Activated CD4-positive, alpha-beta memory T cell treated with anti-CD3 and anti-CD28 coated beads for 36 hours (primary cell): Measurements from ENCODE around the gene CBFB. TPM values are rescaled to one million over a fixed set of nuclear protein-coding genes. Genes with fewer than 3 reads are reported as not detected.
A peak's percentile ranks its signal among the peaks of the same experiment; 100 is the strongest.
"Not testable (repeated sequence)": the region's sequence is repeated elsewhere in the genome, so short reads cannot be mapped to it uniquely, and the experiment has no call there.

Experiments
- CTCF ChIA-PET: fragments of 350-600 bp; sonication (Branson Sonifier 250); formaldehyde crosslinking; loops from one replicate; lab custom pipeline; 2021; ENCODE audit warnings: antibody characterized with exemption, inconsistent platforms; lab: Charles Lee
- POLR2A ChIA-PET: fragments of 350-600 bp; sonication (Branson Sonifier 250); formaldehyde crosslinking; loops from one replicate; lab custom pipeline; 2021; ENCODE audit warnings: antibody characterized with exemption; lab: Charles Lee
- DNase-seq: peaks from one replicate; pipeline ENCODE4 v3.0.0-alpha.2; 2020
- H3K27ac Mint-ChIP-seq: one replicate; pipeline ENCODE4 v1.8.0; 2021; ENCODE audit warnings: mixed read lengths
- H3K27me3 Mint-ChIP-seq: one replicate; pipeline ENCODE4 v1.8.0; 2021; ENCODE audit warnings: mixed read lengths
- H3K36me3 Mint-ChIP-seq: one replicate; pipeline ENCODE4 v1.8.0; 2021; ENCODE audit warnings: mixed read lengths
- H3K4me1 Mint-ChIP-seq: one replicate; pipeline ENCODE4 v1.8.0; 2021; ENCODE audit warnings: low read depth, mixed read lengths
- H3K4me3 Mint-ChIP-seq: one replicate; pipeline ENCODE4 v1.8.0; 2021; ENCODE audit warnings: mild to moderate bottlenecking, mixed read lengths
- H3K9me3 Mint-ChIP-seq: one replicate; pipeline ENCODE4 v1.8.0; 2021; ENCODE audit warnings: mixed read lengths
- intact Hi-C: fragments of 100-400 bp; cut with micrococcal nuclease; formaldehyde crosslinking; loops from one replicate; pipeline ENCODE4 v1.15.1; 2023
- total RNA-seq, 2 experiments: library from RNA; stranded (reverse); gene quantifications; one replicate each; pipeline ENCODE4 v1.2.3, GENCODE V29; 2021

The CBFB gene
- total RNA-seq, 2 experiments from 2014 or later: 155 to 163 TPM

- H3K27ac Mint-ChIP-seq: peak overlapping the region; percentile 1
- ChIA-PET CTCF (interaction anchor here (0.6 to 2.8 kb wide), 4 partner anchors 11 to 134 kb away, joined by 3 to 10 read pairs (median 4); no protein-coding TSS in a partner anchor), POLR2A (interaction anchor here (1.1 kb wide), 2 partner anchors 13 to 24 kb away, joined by 3 to 4 read pairs; no protein-coding TSS in a partner anchor)
- DNase-seq, H3K27me3 Mint-ChIP-seq, H3K4me3 Mint-ChIP-seq, H3K9me3 Mint-ChIP-seq, intact Hi-C loops: not testable (repeated sequence)
- peaks cover 41% of the 10 kb centered on the region for H3K4me1 Mint-ChIP-seq
- peaks cover 21% of the 10 kb centered on the region for H3K36me3 Mint-ChIP-seq
These were observed 12.6 kb downstream of the CBFB start for GRCh38 chr16:67041520-67041919.

GRCh38 chr16:67043420-67043819 lies 14.5 kb downstream of the CBFB start:
- Mint-ChIP-seq H3K27ac (no peak overlapping the region), H3K36me3 (peaks cover 16% of the 10 kb centered on the region)

GRCh38 chr16:67050796-67051195 lies 21.8 kb downstream of the CBFB start:
- Mint-ChIP-seq H3K36me3 (peaks cover 8% of the 10 kb centered on the region), H3K4me3 (no peak overlapping the region), H3K9me3 (no peaks in the 10 kb centered on the region), H3K27me3 (no peaks in the 10 kb centered on the region), H3K4me1 (peaks cover 37% of the 10 kb centered on the region), H3K27ac (no peak overlapping the region)
- intact Hi-C loops: no loop called here
- DNase-seq: no peak
- ChIA-PET POLR2A (no interaction called here), CTCF (no interaction called here)

More at GRCh38 chr16:67043420-67043819, 14.5 kb downstream of the CBFB start:
- intact Hi-C loops: no loop called here
- no peaks in the 10 kb centered on the region for H3K27me3 Mint-ChIP-seq
- CTCF ChIA-PET: interaction anchor here (0.9 to 2.6 kb wide), 9 partner anchors 11 to 112 kb away, joined by 3 to 16 read pairs (median 5); partner anchors contain the start of genes CBFB and CES3
- H3K9me3 Mint-ChIP-seq: no peaks in the 10 kb centered on the region
- no peak overlapping the region for H3K4me3 Mint-ChIP-seq
- no peak for DNase-seq
- peaks cover 39% of the 10 kb centered on the region for H3K4me1 Mint-ChIP-seq
- POLR2A ChIA-PET: interaction anchor here (1.1 to 1.4 kb wide), 2 partner anchors 11 to 13 kb away, joined by 4 to 6 read pairs; no protein-coding TSS in a partner anchor

- Mint-ChIP-seq H3K27me3 (no peaks in the 10 kb centered on the region), H3K9me3 (no peaks in the 10 kb centered on the region), H3K27ac (peak overlapping the region; percentile 86), H3K4me3 (no peak overlapping the region), H3K36me3 (peaks cover 10% of the 10 kb centered on the region), H3K4me1 (peaks cover 44% of the 10 kb centered on the region)
- CTCF ChIA-PET: interaction anchor here (1.1 kb wide), 1 partner anchor 98 kb away, joined by 3 read pairs; no protein-coding TSS in a partner anchor
- intact Hi-C loops: loop anchor here (2.0 kb wide), 1 partner anchor 14 kb away; no protein-coding TSS in a partner anchor
- peak; percentile 27 for DNase-seq
- POLR2A ChIA-PET: interaction anchor here (1.1 to 1.8 kb wide), 2 partner anchors 23 to 69 kb away, joined by 3 to 11 read pairs; partner anchors contain the start of gene CBFB
These were observed 23.4 kb downstream of the CBFB start for GRCh38 chr16:67052399-67052798.

GRCh38 chr16:67053767-67054334 lies 24.9 kb downstream of the CBFB start:
- DNase-seq: peak; percentile 27
- Mint-ChIP-seq H3K27ac (peak overlapping the region; percentile 86), H3K27me3 (no peaks in the 10 kb centered on the region), H3K36me3 (peaks cover 10% of the 10 kb centered on the region), H3K4me3 (peak overlapping the region; percentile 60), H3K9me3 (no peaks in the 10 kb centered on the region), H3K4me1 (peaks cover 48% of the 10 kb centered on the region)
- POLR2A ChIA-PET: interaction anchor here (0.7 to 1.8 kb wide), 5 partner anchors 24 to 194 kb away, joined by 3 to 11 read pairs (median 4); partner anchors contain the start of genes CBFB, FBXL8, FHOD1 and TRADD
- CTCF ChIA-PET: interaction anchor here (0.6 to 1.8 kb wide), 8 partner anchors 9 to 303 kb away, joined by 3 to 10 read pairs (median 4); partner anchors contain the start of gene DYNC1LI2
- intact Hi-C loops: loop anchor here (2.0 kb wide), 3 partner anchors 15 to 257 kb away; no protein-coding TSS in a partner anchor

GRCh38 chr16:67054901-67055300 lies 26.0 kb downstream of the CBFB start:
- H3K27ac Mint-ChIP-seq: peak overlapping the region; percentile 86
- no peaks in the 10 kb centered on the region for H3K27me3 Mint-ChIP-seq
- no peaks in the 10 kb centered on the region for H3K9me3 Mint-ChIP-seq
- ChIA-PET CTCF (interaction anchor here (0.7 to 1.8 kb wide), 5 partner anchors 24 to 224 kb away, joined by 3 to 5 read pairs (median 3); partner anchors contain the start of gene NAE1), POLR2A (interaction anchor here (1.0 to 2.3 kb wide), 5 partner anchors 25 to 70 kb away, joined by 3 to 10 read pairs (median 4); no protein-coding TSS in a partner anchor)
- DNase-seq: no peak
- intact Hi-C loops: loop anchor here (1.0 to 2.0 kb wide), 4 partner anchors 26 to 256 kb away; partner anchors contain the start of gene CBFB
- H3K36me3 Mint-ChIP-seq: peaks cover 11% of the 10 kb centered on the region
- H3K4me3 Mint-ChIP-seq: no peak overlapping the region
- peaks cover 48% of the 10 kb centered on the region for H3K4me1 Mint-ChIP-seq

- intact Hi-C loops: loop anchor here (1.0 to 2.0 kb wide), 4 partner anchors 27 to 255 kb away; partner anchors contain the start of gene CBFB
- Mint-ChIP-seq H3K27me3 (no peaks in the 10 kb centered on the region), H3K4me3 (peak overlapping the region; percentile 54), H3K27ac (peak overlapping the region; percentile 77), H3K9me3 (no peaks in the 10 kb centered on the region), H3K36me3 (peaks cover 18% of the 10 kb centered on the region), H3K4me1 (peaks cover 48% of the 10 kb centered on the region)
- ChIA-PET CTCF (interaction anchor here (1.0 to 1.5 kb wide), 3 partner anchors 26 to 80 kb away, joined by 3 to 5 read pairs (median 3); no protein-coding TSS in a partner anchor), POLR2A (interaction anchor here (0.9 to 2.3 kb wide), 6 partner anchors 11 to 71 kb away, joined by 3 to 10 read pairs (median 4); no protein-coding TSS in a partner anchor)
- peak; percentile 36 for DNase-seq
These were observed 27.0 kb downstream of the CBFB start for GRCh38 chr16:67055712-67056487.

- H3K4me3 Mint-ChIP-seq: no peak overlapping the region
- no peak for DNase-seq
- H3K27ac Mint-ChIP-seq: no peak overlapping the region
- intact Hi-C loops: no loop called here
- H3K4me1 Mint-ChIP-seq: peaks cover 14% of the 10 kb centered on the region
- peaks cover 19% of the 10 kb centered on the region for H3K36me3 Mint-ChIP-seq
- no peaks in the 10 kb centered on the region for H3K9me3 Mint-ChIP-seq
- H3K27me3 Mint-ChIP-seq: no peaks in the 10 kb centered on the region
- ChIA-PET CTCF (no interaction called here), POLR2A (no interaction called here)
These were observed 34.1 kb downstream of the CBFB start for GRCh38 chr16:67063008-67063407.

- Mint-ChIP-seq H3K27me3 (no peaks in the 10 kb centered on the region), H3K27ac (no peak overlapping the region), H3K36me3 (peaks cover 27% of the 10 kb centered on the region), H3K4me1 (peaks cover 3% of the 10 kb centered on the region), H3K4me3 (no peak overlapping the region), H3K9me3 (no peaks in the 10 kb centered on the region)
- POLR2A ChIA-PET: interaction anchor here (1.4 kb wide), 1 partner anchor 13 kb away, joined by 3 read pairs; no protein-coding TSS in a partner anchor
- intact Hi-C loops: no loop called here
- no peak for DNase-seq
- CTCF ChIA-PET: interaction anchor here (0.6 to 0.7 kb wide), 2 partner anchors 38 to 251 kb away, joined by 3 read pairs; no protein-coding TSS in a partner anchor
These were observed 39.3 kb downstream of the CBFB start for GRCh38 chr16:67068212-67068753.

- peaks cover 33% of the 10 kb centered on the region for H3K36me3 Mint-ChIP-seq
- no peak overlapping the region for H3K4me3 Mint-ChIP-seq
- ChIA-PET POLR2A (no interaction called here), CTCF (interaction anchor here (1.6 to 2.3 kb wide), 2 partner anchors 54 to 84 kb away, joined by 3 to 6 read pairs; no protein-coding TSS in a partner anchor)
- H3K4me1 Mint-ChIP-seq: no peaks in the 10 kb centered on the region
- DNase-seq: no peak
- no peak overlapping the region for H3K27ac Mint-ChIP-seq
- intact Hi-C loops: no loop called here
- H3K9me3 Mint-ChIP-seq: no peaks in the 10 kb centered on the region
- no peaks in the 10 kb centered on the region for H3K27me3 Mint-ChIP-seq
These were observed 42.6 kb downstream of the CBFB start for GRCh38 chr16:67071476-67072048.

GRCh38 chr16:67075331-67075730 lies 46.4 kb downstream of the CBFB start:
- ChIA-PET CTCF (interaction anchor here (1.2 kb wide), 1 partner anchor 80 kb away, joined by 3 read pairs; no protein-coding TSS in a partner anchor), POLR2A (interaction anchor here (0.9 kb wide), 1 partner anchor 116 kb away, joined by 4 read pairs; no protein-coding TSS in a partner anchor)
- H3K27me3 Mint-ChIP-seq: no peaks in the 10 kb centered on the region
- no peak overlapping the region for H3K27ac Mint-ChIP-seq
- H3K4me1 Mint-ChIP-seq: no peaks in the 10 kb centered on the region
- H3K36me3 Mint-ChIP-seq: peaks cover 15% of the 10 kb centered on the region
- intact Hi-C loops: no loop called here
- H3K9me3 Mint-ChIP-seq: no peaks in the 10 kb centered on the region
- no peak for DNase-seq
- H3K4me3 Mint-ChIP-seq: no peak overlapping the region
